GM21528 (cell line): ENCODE results near the gene ENPP7.

Experiments used
- ATAC-seq: cut with Tn5 transposase; IDR thresholded peaks from one replicate; pipeline ENCODE4 v1.9.1; 2021; ENCODE audit warnings: mild to moderate bottlenecking, moderate library complexity; ENCODE audit not compliant: unreplicated experiment, low FRiP score

The ENPP7 gene

GRCh38 chr17:79788989-79789942 lies 58.5 kb downstream of the ENPP7 start:
- no peak for ATAC-seq

GRCh38 chr17:79789943-79790804 lies 59.4 kb downstream of the ENPP7 start:
- ATAC-seq = no peak

- no peak for ATAC-seq
Measured at GRCh38 chr17:79790805-79791734, 60.3 kb downstream of the ENPP7 start.

DNA sequence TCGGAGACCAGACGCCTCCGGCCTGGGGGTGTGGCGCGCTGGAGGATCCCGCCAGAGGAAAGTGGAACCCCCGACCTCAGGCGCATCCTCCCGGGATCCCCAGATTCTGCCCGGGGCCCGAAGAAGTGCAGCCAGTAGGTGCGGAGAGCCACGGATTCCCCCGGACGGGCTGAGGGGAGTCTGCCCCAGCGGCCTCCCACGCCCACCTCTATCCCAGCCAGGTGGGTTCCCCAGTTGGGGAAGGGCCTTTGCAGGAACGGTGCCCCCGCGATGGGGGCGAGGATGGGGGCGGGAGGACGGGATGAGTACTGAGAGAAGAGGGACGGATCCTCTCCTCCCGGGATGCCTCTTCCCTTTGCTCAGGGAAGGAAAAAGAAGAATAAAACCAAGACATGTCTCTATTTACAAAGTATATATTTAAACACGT lies 61.0 kb downstream of the ENPP7 start:
- no peak for ATAC-seq
